Suprapubic skin (tissue), 4 donors: ENCODE measurements around the gene TCP10L.

Source experiments
- POLR2A ChIP-seq, 2 donors: fragments of 450-650 bp; IDR thresholded peaks; one replicate each; pipeline ENCODE4 v1.6.1; 2017; ENCODE audit warnings: antibody characterized with exemption in 2 of 2, mild to moderate bottlenecking in 2 of 2, moderate library complexity in 2 of 2
- POLR2AphosphoS5 ChIP-seq, 3 donors: sonication (generic); formaldehyde crosslinking; IDR thresholded peaks; one replicate each; pipeline ENCODE4 v1.6.1; 2017; ENCODE audit warnings: antibody characterized with exemption in 3 of 3
- TF ChIP-seq, protein P1 (sequence below), 2 donors: fragments of 200-600 bp in 1 of 2; fragments of 450-650 bp in 1 of 2; sonication (generic) in 1 of 2; IDR thresholded peaks; one replicate each; pipeline ENCODE4 v1.5.1; 2016 to 2019; ENCODE audit warnings: antibody characterized with exemption in 2 of 2, mild to moderate bottlenecking in 1 of 2, moderate library complexity in 1 of 2

DNA sequence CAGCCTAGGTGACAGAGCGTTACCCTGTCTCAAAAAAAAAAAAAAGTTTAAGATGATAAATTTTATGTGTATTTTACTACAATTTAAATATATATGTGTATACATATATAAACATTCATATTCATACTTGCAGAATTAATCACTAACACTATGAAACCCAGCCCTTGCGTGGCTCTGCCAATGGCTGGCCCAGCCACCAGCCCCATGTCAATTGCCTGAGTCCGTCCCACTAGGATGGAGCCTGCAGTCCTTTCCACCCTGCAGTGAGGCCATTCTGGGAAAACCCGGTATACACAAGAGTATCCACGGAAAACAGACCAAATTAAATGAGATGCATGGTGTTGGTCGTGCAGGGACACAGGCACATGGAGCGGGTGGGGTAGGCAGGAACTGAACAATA, 49.7 kb downstream of the TCP10L start:
- TF ChIP-seq, protein P1, sequence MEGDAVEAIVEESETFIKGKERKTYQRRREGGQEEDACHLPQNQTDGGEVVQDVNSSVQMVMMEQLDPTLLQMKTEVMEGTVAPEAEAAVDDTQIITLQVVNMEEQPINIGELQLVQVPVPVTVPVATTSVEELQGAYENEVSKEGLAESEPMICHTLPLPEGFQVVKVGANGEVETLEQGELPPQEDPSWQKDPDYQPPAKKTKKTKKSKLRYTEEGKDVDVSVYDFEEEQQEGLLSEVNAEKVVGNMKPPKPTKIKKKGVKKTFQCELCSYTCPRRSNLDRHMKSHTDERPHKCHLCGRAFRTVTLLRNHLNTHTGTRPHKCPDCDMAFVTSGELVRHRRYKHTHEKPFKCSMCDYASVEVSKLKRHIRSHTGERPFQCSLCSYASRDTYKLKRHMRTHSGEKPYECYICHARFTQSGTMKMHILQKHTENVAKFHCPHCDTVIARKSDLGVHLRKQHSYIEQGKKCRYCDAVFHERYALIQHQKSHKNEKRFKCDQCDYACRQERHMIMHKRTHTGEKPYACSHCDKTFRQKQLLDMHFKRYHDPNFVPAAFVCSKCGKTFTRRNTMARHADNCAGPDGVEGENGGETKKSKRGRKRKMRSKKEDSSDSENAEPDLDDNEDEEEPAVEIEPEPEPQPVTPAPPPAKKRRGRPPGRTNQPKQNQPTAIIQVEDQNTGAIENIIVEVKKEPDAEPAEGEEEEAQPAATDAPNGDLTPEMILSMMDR (IDR thresholded peaks at IDR 0.05) = no peak
- TF ChIP-seq POLR2A (IDR thresholded peaks at IDR 0.05) (no peak), POLR2AphosphoS5 (IDR thresholded peaks at IDR 0.05) (no peak)
